SK-N-MC (cell line): ENCODE measurements around the gene DIP2C.

ENCODE experiments used
- DNase-seq: peaks from one replicate; pipeline ENCODE4 v3.0.0-alpha.2; 2011; ENCODE audit warnings: low read depth, low spot score
- H3K27ac ChIP-seq: fragments of 200-600 bp; sonication (generic); 2 replicates; pipeline ENCODE4 v1.5.1; 2016; ENCODE audit warnings: mixed run types
- H3K36me3 ChIP-seq: fragments of 200-600 bp; sonication (generic); 2 replicates; pipeline ENCODE4 v1.6.1; 2017; ENCODE audit warnings: antibody characterized with exemption, low read length, mixed read lengths; ENCODE audit not compliant: insufficient read depth
- H3K4me3 ChIP-seq: fragments of 200-600 bp; sonication (generic); 2 replicates; pipeline ENCODE4 v1.5.1; 2016
- H3K9ac ChIP-seq: fragments of 200-600 bp; sonication (generic); 2 replicates; pipeline ENCODE4 v1.8.0; 2017; ENCODE audit warnings: mixed run types, mixed read lengths; ENCODE audit not compliant: insufficient read length
- H3K9me3 ChIP-seq: fragments of 200-600 bp; sonication (generic); 2 replicates; pipeline ENCODE4 v1.6.1; 2017; ENCODE audit warnings: low read depth, mild to moderate bottlenecking, antibody characterized with exemption, low read length, moderate library complexity, mixed read lengths
- EZH2 ChIP-seq: fragments of 200-600 bp; sonication (generic); IDR thresholded peaks from one replicate; pipeline ENCODE4 v1.6.1; 2017; ENCODE audit warnings: antibody characterized with exemption
- FOXP2 ChIP-seq: optimal IDR thresholded peaks from 2 replicates; pipeline ENCODE3; 2011; ENCODE audit warnings: mild to moderate bottlenecking, moderate library complexity; ENCODE audit not compliant: insufficient read depth; ENCODE audit errors: extremely low read length, control extremely low read depth
- POLR2AphosphoS5 ChIP-seq: IDR thresholded peaks from 2 replicates; pipeline ENCODE4 v1.6.1; 2012; ENCODE audit warnings: mild to moderate bottlenecking, low read depth, low read length, borderline replicate concordance

Gene DIP2C

DNA sequence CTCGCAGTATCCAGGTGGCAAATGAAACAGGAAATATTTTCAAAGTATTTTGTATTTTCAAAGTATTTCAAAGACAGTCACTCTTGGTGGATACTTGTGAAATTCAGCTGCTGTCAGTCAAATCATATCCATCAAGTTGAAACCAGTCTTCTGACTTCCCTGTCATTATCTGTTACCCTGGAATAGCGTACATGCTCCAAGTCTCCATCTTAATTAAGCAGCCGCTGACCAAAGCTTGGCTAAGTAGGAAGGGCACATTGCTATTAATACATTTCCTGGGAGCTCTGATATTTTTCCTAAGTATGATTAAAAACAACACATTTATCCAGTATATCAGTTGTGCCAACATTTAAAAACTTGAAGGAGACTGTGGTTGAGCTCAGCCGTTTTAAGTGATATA lies 442.0 kb downstream of the DIP2C start:
- Histone ChIP-seq H3K4me3 (no peak overlapping the region), H3K36me3 (peaks cover 25% of the 10 kb centered on the region; the same call in 1 of the 2 replicates), H3K9me3 (no peaks in the 10 kb centered on the region), H3K9ac (no peak overlapping the region), H3K27ac (no peak overlapping the region)
- TF ChIP-seq FOXP2 (no peak), EZH2 (no peak), POLR2AphosphoS5 (no peak)
- no peak for DNase-seq

DNA sequence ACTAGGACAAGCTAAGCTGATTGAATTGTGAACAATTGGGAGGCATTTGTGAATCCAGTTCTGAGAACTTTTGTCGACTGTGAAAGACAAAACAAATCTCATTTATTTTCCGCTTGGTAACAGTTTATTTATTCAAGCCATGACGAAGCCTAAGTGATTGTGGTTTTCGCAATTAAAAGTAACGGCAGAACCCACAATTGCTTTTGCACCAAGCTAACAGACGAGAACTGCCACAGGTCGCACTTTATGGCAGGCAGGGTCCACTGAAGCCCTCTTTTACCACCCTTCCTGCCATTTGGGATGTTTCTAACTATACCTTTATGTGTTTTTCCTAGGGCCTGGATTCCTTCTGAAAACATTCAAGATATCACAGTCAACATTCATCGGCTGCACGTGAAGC lies 443.0 kb downstream of the DIP2C start:
- Histone ChIP-seq H3K36me3 (peaks cover 25% of the 10 kb centered on the region), H3K9me3 (no peaks in the 10 kb centered on the region), H3K9ac (no peak overlapping the region), H3K27ac (no peak overlapping the region), H3K4me3 (no peak overlapping the region)
- TF ChIP-seq POLR2AphosphoS5 (no peak), FOXP2 (no peak), EZH2 (no peak)
- no peak for DNase-seq

DNA sequence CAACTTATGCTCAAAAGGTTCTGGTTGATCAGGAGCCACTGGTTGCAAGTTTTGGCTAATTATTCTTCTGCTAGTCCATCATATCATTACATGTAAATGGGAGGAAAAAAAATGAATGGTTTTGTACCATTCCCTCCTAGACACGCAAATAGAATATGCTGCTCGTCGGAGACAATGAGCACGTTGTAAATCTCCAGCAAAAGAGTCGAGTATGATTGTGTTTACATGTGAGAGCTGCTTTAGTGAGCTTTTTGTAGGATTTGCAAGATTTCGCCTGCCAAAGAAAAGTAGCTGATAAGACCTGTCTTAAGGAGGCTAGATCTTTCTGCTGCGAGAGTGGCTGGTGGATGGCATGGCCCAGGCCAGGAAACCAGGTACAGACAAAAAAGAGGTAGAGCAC lies 445.2 kb downstream of the DIP2C start:
- no peak overlapping the region for H3K9ac ChIP-seq
- H3K36me3 ChIP-seq: peaks cover 22% of the 10 kb centered on the region
- no peaks in the 10 kb centered on the region for H3K9me3 ChIP-seq
- DNase-seq: no peak
- no peak overlapping the region for H3K4me3 ChIP-seq
- no peak for TF ChIP-seq FOXP2
- TF ChIP-seq EZH2: no peak
- no peak overlapping the region for H3K27ac ChIP-seq

GRCh38 chr10:241966-242643 lies 447.4 kb downstream of the DIP2C start:
- Histone ChIP-seq H3K27ac (no peak overlapping the region), H3K9me3 (no peaks in the 10 kb centered on the region), H3K4me3 (no peak overlapping the region), H3K9ac (no peak overlapping the region), H3K36me3 (peaks cover 6% of the 10 kb centered on the region)
- no peak for DNase-seq
- no peak for TF ChIP-seq POLR2AphosphoS5
- TF ChIP-seq EZH2: no peak
- TF ChIP-seq FOXP2: no peak

GRCh38 chr10:241451-241850 lies 448.0 kb downstream of the DIP2C start:
- H3K9ac ChIP-seq: no peak overlapping the region
- TF ChIP-seq EZH2: no peak
- no peak for TF ChIP-seq FOXP2
- TF ChIP-seq POLR2AphosphoS5: no peak
- no peak overlapping the region for H3K4me3 ChIP-seq
- no peaks in the 10 kb centered on the region; the same call in none of the 2 replicates for H3K36me3 ChIP-seq
- DNase-seq: no peak
- no peaks in the 10 kb centered on the region for H3K9me3 ChIP-seq
- no peak overlapping the region for H3K27ac ChIP-seq

DNA sequence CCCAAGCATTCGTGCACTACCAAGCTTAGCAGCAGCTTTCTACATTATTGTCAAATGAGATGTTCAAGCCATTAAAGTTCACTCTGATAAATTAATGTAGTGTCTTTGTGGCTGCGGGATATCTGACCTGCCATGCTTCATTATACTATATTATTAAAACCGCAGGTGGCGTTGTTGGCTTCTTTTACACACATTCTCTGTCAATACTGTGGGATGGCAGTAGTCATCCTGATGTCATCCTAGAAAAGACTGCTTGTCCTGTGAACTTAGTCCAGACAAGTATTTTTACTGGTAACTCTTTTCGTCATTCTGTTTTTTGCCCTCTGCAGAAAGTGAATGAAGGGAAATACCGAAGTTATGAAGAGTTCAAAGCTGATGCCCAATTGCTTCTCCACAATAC lies 450.4 kb downstream of the DIP2C start:
- no peak overlapping the region for H3K9ac ChIP-seq
- H3K4me3 ChIP-seq: no peak overlapping the region
- H3K9me3 ChIP-seq: no peaks in the 10 kb centered on the region
- TF ChIP-seq POLR2AphosphoS5 (no peak), EZH2 (no peak), FOXP2 (no peak)
- H3K27ac ChIP-seq: no peak overlapping the region
- H3K36me3 ChIP-seq: no peaks in the 10 kb centered on the region; the same call in none of the 2 replicates
- DNase-seq: no peak

DNA sequence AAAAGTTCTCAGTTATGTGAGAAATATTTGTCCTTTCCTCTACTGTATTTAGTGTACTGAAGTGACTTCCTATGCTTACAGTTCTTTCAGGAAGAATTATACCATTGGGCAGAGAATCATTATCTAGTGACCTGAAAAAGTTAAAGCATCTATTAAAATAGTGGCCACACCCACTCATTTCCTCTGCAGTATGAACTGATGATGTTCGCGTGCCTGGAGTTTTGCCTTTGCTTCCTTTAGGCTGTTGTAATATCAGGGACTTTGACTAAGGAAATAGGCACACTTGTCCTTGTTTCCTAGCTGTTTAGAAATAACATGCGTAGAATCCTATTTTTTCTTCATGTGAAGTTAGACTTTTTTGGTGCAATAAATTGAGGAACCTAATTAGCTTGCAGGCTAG lies 453.6 kb downstream of the DIP2C start:
- no peaks in the 10 kb centered on the region; the same call in 1 of the 2 replicates for H3K36me3 ChIP-seq
- peak; percentile 12 for DNase-seq
- TF ChIP-seq POLR2AphosphoS5: no peak
- no peak for TF ChIP-seq FOXP2
- no peak for TF ChIP-seq EZH2
- peak overlapping the region; percentile 70 for H3K27ac ChIP-seq
- H3K9me3 ChIP-seq: no peaks in the 10 kb centered on the region
- H3K9ac ChIP-seq: no peak overlapping the region
- no peak overlapping the region for H3K4me3 ChIP-seq

DNA sequence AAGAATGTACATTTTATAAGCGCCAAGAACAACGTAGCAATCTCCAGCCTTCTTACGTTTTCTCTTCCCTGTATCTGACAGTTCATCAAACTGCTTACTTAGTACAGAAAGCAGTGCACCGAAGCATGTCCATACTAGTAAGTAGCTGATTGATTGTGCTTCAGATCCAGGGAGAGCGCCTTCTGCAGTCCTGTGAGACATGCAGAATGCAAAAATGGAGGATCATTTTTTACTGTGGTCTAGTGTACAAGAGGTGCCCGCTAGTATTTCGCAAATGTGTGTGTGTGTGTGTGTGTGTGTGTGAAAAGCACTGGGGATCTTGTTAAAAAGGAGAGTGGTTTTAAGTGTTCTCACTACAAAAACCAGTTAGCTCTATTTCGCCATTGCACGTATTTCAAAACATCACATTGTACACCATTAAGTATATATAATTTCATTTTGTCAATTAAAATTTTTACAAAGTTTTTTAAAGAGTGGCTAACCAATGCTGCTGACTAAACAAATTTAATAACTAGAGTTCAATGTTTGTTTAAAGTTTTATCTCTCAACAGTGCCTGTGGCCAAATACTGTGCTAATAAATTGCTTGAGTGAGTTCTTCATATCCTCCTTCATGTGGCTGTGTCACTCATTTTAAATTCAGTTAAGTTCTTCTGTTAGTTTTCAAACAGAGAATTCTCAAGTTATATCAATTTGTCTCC lies 454.6 kb downstream of the DIP2C start:
- H3K36me3 ChIP-seq: no peaks in the 10 kb centered on the region; the same call in 1 of the 2 replicates
- H3K9me3 ChIP-seq: no peaks in the 10 kb centered on the region
- TF ChIP-seq FOXP2 (no peak), POLR2AphosphoS5 (no peak), EZH2 (no peak)
- H3K4me3 ChIP-seq: peak overlapping the region; percentile 30; the same call in 1 of the 2 replicates
- DNase-seq: peak; percentile 10
- H3K9ac ChIP-seq: no peak overlapping the region
- H3K27ac ChIP-seq: peak overlapping the region; percentile 70
